Stimulated activated CD4-positive, alpha-beta T cell treated with anti-CD3 and anti-CD28 coated beads, Interleukin-15, amount 100 ng/mL, for 24 hours (primary cell): ENCODE results near the gene TLR7.

ENCODE experiments used
- DNase-seq: peaks from one replicate; pipeline ENCODE4 v3.0.0-alpha.2; 2020

The TLR7 gene

GRCh38 chrX:12934850-12935249 lies 68.0 kb downstream of the TLR7 start:
- DNase-seq, result no peak

- no peak for DNase-seq
Observed at GRCh38 chrX:12936947-12937346, 70.1 kb downstream of the TLR7 start.
